Stimulated activated CD4-positive, alpha-beta T cell treated with anti-CD3 and anti-CD28 coated beads, Interleukin-2, amount 100 ng/mL, for 4 hours (primary cell): Measurements from ENCODE around the gene ASIC2.

Source experiments
- DNase-seq: peaks from one replicate; pipeline ENCODE4 v3.0.0-alpha.2; 2020; ENCODE audit warnings: low read depth

Gene ASIC2

GRCh38 chr17:33152783-33153182 is 140.3 kb downstream of the ASIC2 start:
- DNase-seq, result no peak

- DNase-seq, result no peak
Measured at GRCh38 chr17:33151565-33151964, 141.5 kb downstream of the ASIC2 start.

GRCh38 chr17:33145941-33146340 is 147.2 kb downstream of the ASIC2 start:
- DNase-seq, result no peak

GRCh38 chr17:33144837-33145236 is 148.3 kb downstream of the ASIC2 start:
- DNase-seq, result no peak

- no peak for DNase-seq
Measured at GRCh38 chr17:33142705-33143299, 150.3 kb downstream of the ASIC2 start.

- DNase-seq, result no peak
Measured at GRCh38 chr17:33140413-33141099, 152.5 kb downstream of the ASIC2 start.

- no peak for DNase-seq
Measured at GRCh38 chr17:33138627-33139026, 154.5 kb downstream of the ASIC2 start.

GRCh38 chr17:33137426-33137825 is 155.7 kb downstream of the ASIC2 start:
- no peak for DNase-seq

- DNase-seq, result no peak
Measured at GRCh38 chr17:33135691-33136090, 157.4 kb downstream of the ASIC2 start.

GRCh38 chr17:33131620-33132019 is 161.5 kb downstream of the ASIC2 start:
- DNase-seq, result no peak

GRCh38 chr17:33127706-33128105 is 165.4 kb downstream of the ASIC2 start:
- DNase-seq, result no peak

GRCh38 chr17:33126086-33126485 is 167.0 kb downstream of the ASIC2 start:
- no peak for DNase-seq

- DNase-seq, result no peak
Measured at GRCh38 chr17:33125552-33125950, 167.5 kb downstream of the ASIC2 start.

GRCh38 chr17:33124871-33125551 is 168.1 kb downstream of the ASIC2 start:
- no peak for DNase-seq

GRCh38 chr17:33124185-33124584 is 168.9 kb downstream of the ASIC2 start:
- DNase-seq, result no peak

GRCh38 chr17:33121756-33122155 is 171.3 kb downstream of the ASIC2 start:
- no peak for DNase-seq

GRCh38 chr17:33121272-33121671 is 171.8 kb downstream of the ASIC2 start:
- DNase-seq, result no peak

- DNase-seq, result no peak
Measured at GRCh38 chr17:33120103-33120502, 173.0 kb downstream of the ASIC2 start.

GRCh38 chr17:33118391-33119075 is 174.6 kb downstream of the ASIC2 start:
- no peak for DNase-seq

- no peak for DNase-seq
Measured at GRCh38 chr17:33116021-33116551, 177.0 kb downstream of the ASIC2 start.

GRCh38 chr17:33115366-33115765 is 177.7 kb downstream of the ASIC2 start:
- no peak for DNase-seq

GRCh38 chr17:33113991-33114370 is 179.1 kb downstream of the ASIC2 start:
- no peak for DNase-seq
